Endothelial cell of umbilical vein (primary cell): ENCODE data around the gene IQGAP2. TPM values are rescaled to one million over a fixed set of nuclear protein-coding genes. Genes with fewer than 3 reads are reported as not detected.

Source experiments
- BruUV-seq: library from RNA; stranded (reverse); fragments of 400-500 nt; replicated peaks from 2 replicates; lab custom pipeline; 2021; lab: Mats Ljungman, UMichigan
- CTCF ChIA-PET: fragments of 300-600, 350-600 bp; sonication (Branson Sonifier 250); formaldehyde crosslinking; loops from one replicate; lab custom pipeline; 2021; ENCODE audit warnings: antibody characterized with exemption, inconsistent platforms; lab: Charles Lee
- POLR2A ChIA-PET: fragments of 300-600, 350-600 bp; sonication (Branson Sonifier 250); formaldehyde crosslinking; loops from one replicate; lab custom pipeline; 2021; ENCODE audit warnings: antibody characterized with exemption, inconsistent platforms; lab: Charles Lee
- DNase-seq: peaks from one replicate; pipeline ENCODE4 v3.0.0-alpha.2; 2011; ENCODE audit warnings: low read depth, low spot score
- FAIRE-seq: peaks from 2 replicates; lab custom pipeline; 2011; peaks lifted over from hg19 to GRCh38; lab: Jason Lieb, UNC
- H2AFZ ChIP-seq: 2 replicates; pipeline ENCODE4 v1.6.0; 2012; ENCODE audit warnings: low read depth, low read length, control low read depth, inconsistent platforms
- H3K27ac ChIP-seq: 2 replicates; pipeline ENCODE4 v1.5.1; 2011; ENCODE audit warnings: low read depth, mild to moderate bottlenecking, control low read depth, low read length, moderate library complexity; ENCODE audit not compliant: insufficient read depth
- H3K27me3 ChIP-seq, 2 experiments: 2 replicates each; pipeline versions ENCODE4 v1.6.0 to v1.6.1; 2011; ENCODE audit warnings: low read length in 2 of 2, mixed read lengths in 1 of 2; ENCODE audit not compliant: control insufficient read depth in 2 of 2, insufficient read depth in 2 of 2
- H3K36me3 ChIP-seq, 2 experiments: 2 replicates in 1 of 2; 3 replicates in 1 of 2; pipeline ENCODE4 v1.5.1; 2011; ENCODE audit warnings: low read length in 2 of 2, mild to moderate bottlenecking in 1 of 2, moderate library complexity in 1 of 2; ENCODE audit not compliant: control insufficient read depth in 2 of 2, insufficient read depth in 2 of 2; ENCODE audit errors: extremely low read depth in 1 of 2
- H3K4me1 ChIP-seq: 3 replicates; pipeline ENCODE4 v1.5.1; 2011; ENCODE audit warnings: mild to moderate bottlenecking, low read length; ENCODE audit not compliant: control insufficient read depth, insufficient read depth; ENCODE audit errors: extremely low read depth
- H3K4me2 ChIP-seq: 2 replicates; pipeline ENCODE4 v1.6.1; 2011; ENCODE audit warnings: low read length, control low read depth, mixed read lengths; ENCODE audit not compliant: insufficient read depth
- H3K4me3 ChIP-seq, 3 experiments: fragments of 200-600 bp in 1 of 3; sonication (generic), shearing (Covaris generic) in 1 of 3; replicated peaks in 1 of 3; 2 replicates each; pipeline ENCODE4 v1.5.1; 2011 to 2016; ENCODE audit warnings: control low read depth in 3 of 3, low read length in 3 of 3, mild to moderate bottlenecking in 2 of 3, inconsistent platforms in 1 of 3, low read depth in 1 of 3, moderate library complexity in 1 of 3; ENCODE audit not compliant: insufficient read depth in 1 of 3
- H3K79me2 ChIP-seq: 2 replicates; pipeline ENCODE4 v1.6.0; 2012; ENCODE audit warnings: low read length, inconsistent platforms; ENCODE audit not compliant: control insufficient read depth, insufficient read depth
- H3K9ac ChIP-seq: replicated peaks from 2 replicates; pipeline ENCODE3; 2011; ENCODE audit warnings: low read length, control low read depth; ENCODE audit not compliant: insufficient read depth; ENCODE audit errors: extremely low read depth
- H3K9me1 ChIP-seq: replicated peaks from 3 replicates; pipeline ENCODE4 v1.6.0; 2011; ENCODE audit warnings: mild to moderate bottlenecking, low read length; ENCODE audit not compliant: control insufficient read depth, insufficient read depth; ENCODE audit errors: extremely low read depth
- H3K9me3 ChIP-seq: replicated peaks from 2 replicates; pipeline ENCODE4 v1.5.1; 2012; ENCODE audit warnings: low read length, inconsistent platforms; ENCODE audit not compliant: control insufficient read depth, insufficient read depth
- H4K20me1 ChIP-seq: replicated peaks from 2 replicates; pipeline ENCODE3; 2011; ENCODE audit warnings: mild to moderate bottlenecking, low read length; ENCODE audit not compliant: control insufficient read depth, insufficient read depth; ENCODE audit errors: extremely low read depth
- CTCF ChIP-seq, 2 donors: IDR thresholded peaks; 1 replicate in 1 of 2; 2 replicates in 1 of 2; pipeline ENCODE4 v1.5.1; 2011; ENCODE audit warnings: low read length in 2 of 2, mild to moderate bottlenecking in 2 of 2, moderate library complexity in 2 of 2, control low read depth in 1 of 2, inconsistent platforms in 1 of 2, low read depth in 1 of 2; ENCODE audit not compliant: insufficient read depth in 1 of 2; ENCODE audit errors: extremely low read depth in 1 of 2
- EZH2 ChIP-seq: IDR thresholded peaks from 2 replicates; pipeline ENCODE4 v1.6.1; 2012; ENCODE audit warnings: borderline replicate concordance, low read depth, mild to moderate bottlenecking, moderate library complexity, low read length, inconsistent platforms; ENCODE audit not compliant: severe bottlenecking
- FOS ChIP-seq: IDR thresholded peaks from 2 replicates; pipeline ENCODE4 v1.6.1; 2011; ENCODE audit warnings: mild to moderate bottlenecking, low read length, moderate library complexity, borderline replicate concordance; ENCODE audit not compliant: insufficient read depth
- GATA2 ChIP-seq: IDR thresholded peaks from 2 replicates; pipeline ENCODE4 v1.7.0; 2011; ENCODE audit warnings: low read depth, mild to moderate bottlenecking, moderate library complexity, mixed read lengths, low read length; ENCODE audit not compliant: insufficient read length, insufficient read depth
- JUN ChIP-seq: IDR thresholded peaks from 2 replicates; pipeline ENCODE4 v1.6.1; 2011; ENCODE audit warnings: borderline replicate concordance, low read depth; ENCODE audit not compliant: insufficient read length, insufficient read depth
- MAX ChIP-seq: IDR thresholded peaks from 2 replicates; pipeline ENCODE4 v1.6.1; 2011; ENCODE audit not compliant: insufficient read depth, insufficient read length
- MYC ChIP-seq: IDR thresholded peaks from one replicate; pipeline ENCODE4 v1.6.1; 2011; ENCODE audit warnings: mild to moderate bottlenecking, low read depth, low read length
- POLR2A ChIP-seq: IDR thresholded peaks from 2 replicates; pipeline ENCODE4 v1.6.1; 2012; ENCODE audit warnings: low read depth, mild to moderate bottlenecking, control low read depth, low read length
- POLR2AphosphoS5 ChIP-seq: IDR thresholded peaks from 2 replicates; pipeline ENCODE4 v1.6.1; 2012; ENCODE audit warnings: low read depth, mild to moderate bottlenecking, control low read depth, low read length, moderate library complexity; ENCODE audit not compliant: insufficient read depth
- dilution Hi-C: fragments of 300-500 bp; cut with MboI; formaldehyde crosslinking; loops from one replicate; pipeline ENCODE4 v1.15.0; 2019; ENCODE audit warnings: low sequenced_read_pairs; ENCODE audit not compliant: extremely low pct_ligation_motif_present
- intact Hi-C: fragments of 100-400 bp; cut with micrococcal nuclease; formaldehyde crosslinking; loops from one replicate; pipeline ENCODE4 v1.10.0; 2022
- polyA plus RNA-seq, 4 experiments: library from polyadenylated mRNA; depleted of rRNA in 3 of 4; stranded (reverse) in 3 of 4; unstranded in 1 of 4; fragments of >200 nt; gene quantifications; 2 replicates each; pipeline versions ENCODE4 v1.2.1 to v1.2.3, GENCODE V29; 2011 to 2012; ENCODE audit warnings: missing spikeins in 1 of 4
- total RNA-seq: library from RNA; stranded (reverse); gene quantifications from 2 replicates; pipeline ENCODE4 v1.2.3, GENCODE V29; 2021

IQGAP2 gene
- total and polyA plus RNA-seq, 2 donors (not counting 3 experiments of a cell fraction or from before 2014, with no cell fraction given) = 4.5 to 4.7 TPM

- Histone ChIP-seq H3K9me3 (no peaks in the 10 kb centered on the region), H4K20me1 (no peaks in the 10 kb centered on the region), H3K9ac (no peak overlapping the region), H3K36me3 (no peaks in the 10 kb centered on the region), H3K27ac (no peak overlapping the region), H3K4me1 (no peaks in the 10 kb centered on the region), H3K4me3 (no peak overlapping the region), H3K27me3 (no peaks in the 10 kb centered on the region), H3K79me2 (no peaks in the 10 kb centered on the region), H3K4me2 (no peak overlapping the region), H3K9me1 (no peaks in the 10 kb centered on the region), H2AFZ (no peak overlapping the region)
- dilution Hi-C loops = no loop called here
- intact Hi-C loops = loop anchor here (1.0 to 2.0 kb wide), 2 partner anchors 16 to 467 kb away; no protein-coding TSS in a partner anchor
- POLR2A ChIA-PET = interaction anchor here (0.5 kb wide), 1 partner anchor 165 kb away, joined by 11 read pairs; no protein-coding TSS in a partner anchor
- no peak for FAIRE-seq
- CTCF ChIA-PET = interaction anchor here (0.6 to 4.9 kb wide), 8 partner anchors 8 to 167 kb away, joined by 3 to 46 read pairs (median 4); partner anchors contain the start of gene F2R
- BruUV-seq = no TSS peak
- peak; percentile 80 for TF ChIP-seq JUN
- peak; percentile 19 for TF ChIP-seq FOS
- no peak for TF ChIP-seq EZH2
- peak; percentile 64 for DNase-seq
Measured at GRCh38 chr5:76608833-76609232, 205.7 kb downstream of the IQGAP2 start.

GRCh38 chr5:76610196-76610595 is 207.1 kb downstream of the IQGAP2 start:
- Histone ChIP-seq H3K9me1 (no peaks in the 10 kb centered on the region), H3K79me2 (no peaks in the 10 kb centered on the region), H2AFZ (no peak overlapping the region), H3K36me3 (no peaks in the 10 kb centered on the region), H3K4me2 (no peak overlapping the region), H3K9me3 (no peaks in the 10 kb centered on the region), H3K9ac (no peak overlapping the region), H3K27ac (no peak overlapping the region), H3K4me1 (no peaks in the 10 kb centered on the region), H3K4me3 (no peak overlapping the region), H4K20me1 (no peaks in the 10 kb centered on the region), H3K27me3 (no peaks in the 10 kb centered on the region)
- TF ChIP-seq POLR2AphosphoS5 = no peak
- no peak for TF ChIP-seq MAX
- no peak for TF ChIP-seq MYC
- no peak for TF ChIP-seq EZH2
- TF ChIP-seq JUN = no peak
- TF ChIP-seq GATA2 = no peak
- no peak for TF ChIP-seq POLR2A
- TF ChIP-seq FOS = no peak
- TF ChIP-seq CTCF (IDR thresholded peaks at IDR 0.05; ENCODE audit: extremely low read depth in 1 of 2, insufficient read depth in 1 of 2, low read depth in 1 of 2, low read length in 2 of 2) = no peak
- BruUV-seq = no TSS peak
- no peak for FAIRE-seq
- dilution Hi-C loops = no loop called here
- DNase-seq = no peak
- ChIA-PET POLR2A (no interaction called here), CTCF (interaction anchor here (1.4 to 4.9 kb wide), 5 partner anchors 9 to 164 kb away, joined by 4 to 46 read pairs (median 8); partner anchors contain the start of gene F2R)
- intact Hi-C loops = no loop called here
